HepG2 (cell line): ENCODE results near the gene MORN3.

Experiments
- FOXA3 ChIP-seq: IDR thresholded peaks from 2 replicates; pipeline ENCODE4 v1.6.1; 2016; ENCODE audit warnings: missing genetic modification reagents, missing compliant biosample characterization
- JDP2 ChIP-seq: sonication (generic); formaldehyde crosslinking; IDR thresholded peaks from 2 replicates; pipeline ENCODE4 v1.8.1; 2022; ENCODE audit warnings: missing genetic modification reagents, borderline replicate concordance
- MAFG ChIP-seq: sonication (generic); formaldehyde crosslinking; IDR thresholded peaks from 2 replicates; pipeline ENCODE4 v1.5.1; 2020; ENCODE audit warnings: mild to moderate bottlenecking, missing genetic modification reagents
- MYNN ChIP-seq: sonication (generic); formaldehyde crosslinking; IDR thresholded peaks from 2 replicates; pipeline ENCODE4 v1.4.0; 2020; ENCODE audit warnings: mild to moderate bottlenecking, low read depth, missing genetic modification reagents
- SAFB2 ChIP-seq: sonication (generic); formaldehyde crosslinking; IDR thresholded peaks from 2 replicates; pipeline ENCODE4 v1.5.1; 2020; ENCODE audit warnings: missing genetic modification reagents, low read depth, mild to moderate bottlenecking, borderline replicate concordance
- TOPORS ChIP-seq: sonication (generic); formaldehyde crosslinking; IDR thresholded peaks from 2 replicates; pipeline ENCODE4 v1.8.0; 2023; ENCODE audit warnings: mild to moderate bottlenecking, missing genetic modification reagents
- ZFP62 ChIP-seq: sonication (generic); formaldehyde crosslinking; IDR thresholded peaks from 2 replicates; pipeline ENCODE4 v1.4.0; 2020; ENCODE audit warnings: missing genetic modification reagents
- TF ChIP-seq, protein P1 (sequence below): sonication (generic); formaldehyde crosslinking; IDR thresholded peaks from 2 replicates; pipeline ENCODE4 v1.5.0; 2020; ENCODE audit warnings: mild to moderate bottlenecking, missing genetic modification reagents, moderate library complexity
- TF ChIP-seq, protein P2 (sequence below): sonication (generic); formaldehyde crosslinking; IDR thresholded peaks from 2 replicates; pipeline ENCODE4 v1.4.0; 2020; ENCODE audit warnings: low read depth, missing genetic modification reagents
- TF ChIP-seq, protein P3 (sequence below): sonication (generic); formaldehyde crosslinking; IDR thresholded peaks from 2 replicates; pipeline ENCODE4 v1.8.0; 2023; ENCODE audit warnings: mild to moderate bottlenecking, missing genetic modification reagents

DNA sequence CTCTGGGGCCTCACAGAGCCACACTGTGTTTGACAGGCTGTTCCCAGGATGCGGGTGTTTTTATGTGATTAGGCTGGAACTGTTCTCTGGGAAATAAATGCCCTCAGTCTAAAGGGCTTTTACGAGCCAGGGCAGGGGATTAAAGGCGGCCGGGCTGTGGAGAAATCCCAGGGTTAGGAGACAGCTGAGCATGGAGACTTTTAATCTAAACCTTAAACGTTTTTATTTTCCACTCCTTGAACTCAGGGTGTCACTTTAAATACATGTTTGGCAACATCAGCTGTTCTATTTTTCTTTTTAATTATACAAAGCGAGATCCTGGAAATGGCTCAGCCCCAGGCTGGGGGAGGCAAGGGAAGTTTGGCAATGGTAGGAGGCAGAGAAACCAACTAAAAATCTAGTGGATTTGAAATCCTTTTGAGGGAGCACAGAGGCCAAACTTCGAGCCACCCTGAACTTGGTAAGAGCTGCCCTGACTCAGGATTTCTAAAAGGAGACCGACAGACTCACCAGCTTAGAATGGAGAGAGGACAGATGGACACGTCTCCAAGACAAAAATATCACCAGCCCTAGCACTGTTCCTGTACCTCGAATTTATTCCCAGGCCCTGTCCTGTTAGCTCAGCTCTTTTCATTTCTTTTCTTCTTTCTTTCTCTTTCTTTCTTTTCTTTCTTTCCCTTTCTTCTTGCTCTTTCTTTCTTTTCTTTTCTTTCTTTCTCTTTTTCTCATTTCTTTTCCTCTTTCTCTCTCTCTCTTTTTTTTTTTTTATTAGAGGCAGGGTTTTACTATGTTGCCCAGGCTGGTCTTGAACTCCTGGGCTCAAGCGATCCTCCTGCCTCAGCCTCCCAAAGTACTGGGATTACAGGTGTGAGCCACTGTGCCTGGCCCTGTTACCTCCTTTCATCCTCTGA lies 59.0 kb downstream of the MORN3 start:
- TF ChIP-seq, protein P1, sequence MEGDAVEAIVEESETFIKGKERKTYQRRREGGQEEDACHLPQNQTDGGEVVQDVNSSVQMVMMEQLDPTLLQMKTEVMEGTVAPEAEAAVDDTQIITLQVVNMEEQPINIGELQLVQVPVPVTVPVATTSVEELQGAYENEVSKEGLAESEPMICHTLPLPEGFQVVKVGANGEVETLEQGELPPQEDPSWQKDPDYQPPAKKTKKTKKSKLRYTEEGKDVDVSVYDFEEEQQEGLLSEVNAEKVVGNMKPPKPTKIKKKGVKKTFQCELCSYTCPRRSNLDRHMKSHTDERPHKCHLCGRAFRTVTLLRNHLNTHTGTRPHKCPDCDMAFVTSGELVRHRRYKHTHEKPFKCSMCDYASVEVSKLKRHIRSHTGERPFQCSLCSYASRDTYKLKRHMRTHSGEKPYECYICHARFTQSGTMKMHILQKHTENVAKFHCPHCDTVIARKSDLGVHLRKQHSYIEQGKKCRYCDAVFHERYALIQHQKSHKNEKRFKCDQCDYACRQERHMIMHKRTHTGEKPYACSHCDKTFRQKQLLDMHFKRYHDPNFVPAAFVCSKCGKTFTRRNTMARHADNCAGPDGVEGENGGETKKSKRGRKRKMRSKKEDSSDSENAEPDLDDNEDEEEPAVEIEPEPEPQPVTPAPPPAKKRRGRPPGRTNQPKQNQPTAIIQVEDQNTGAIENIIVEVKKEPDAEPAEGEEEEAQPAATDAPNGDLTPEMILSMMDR (CRISPR knock-in tag): no peak
- TF ChIP-seq MAFG: no peak
- TF ChIP-seq, protein P2, sequence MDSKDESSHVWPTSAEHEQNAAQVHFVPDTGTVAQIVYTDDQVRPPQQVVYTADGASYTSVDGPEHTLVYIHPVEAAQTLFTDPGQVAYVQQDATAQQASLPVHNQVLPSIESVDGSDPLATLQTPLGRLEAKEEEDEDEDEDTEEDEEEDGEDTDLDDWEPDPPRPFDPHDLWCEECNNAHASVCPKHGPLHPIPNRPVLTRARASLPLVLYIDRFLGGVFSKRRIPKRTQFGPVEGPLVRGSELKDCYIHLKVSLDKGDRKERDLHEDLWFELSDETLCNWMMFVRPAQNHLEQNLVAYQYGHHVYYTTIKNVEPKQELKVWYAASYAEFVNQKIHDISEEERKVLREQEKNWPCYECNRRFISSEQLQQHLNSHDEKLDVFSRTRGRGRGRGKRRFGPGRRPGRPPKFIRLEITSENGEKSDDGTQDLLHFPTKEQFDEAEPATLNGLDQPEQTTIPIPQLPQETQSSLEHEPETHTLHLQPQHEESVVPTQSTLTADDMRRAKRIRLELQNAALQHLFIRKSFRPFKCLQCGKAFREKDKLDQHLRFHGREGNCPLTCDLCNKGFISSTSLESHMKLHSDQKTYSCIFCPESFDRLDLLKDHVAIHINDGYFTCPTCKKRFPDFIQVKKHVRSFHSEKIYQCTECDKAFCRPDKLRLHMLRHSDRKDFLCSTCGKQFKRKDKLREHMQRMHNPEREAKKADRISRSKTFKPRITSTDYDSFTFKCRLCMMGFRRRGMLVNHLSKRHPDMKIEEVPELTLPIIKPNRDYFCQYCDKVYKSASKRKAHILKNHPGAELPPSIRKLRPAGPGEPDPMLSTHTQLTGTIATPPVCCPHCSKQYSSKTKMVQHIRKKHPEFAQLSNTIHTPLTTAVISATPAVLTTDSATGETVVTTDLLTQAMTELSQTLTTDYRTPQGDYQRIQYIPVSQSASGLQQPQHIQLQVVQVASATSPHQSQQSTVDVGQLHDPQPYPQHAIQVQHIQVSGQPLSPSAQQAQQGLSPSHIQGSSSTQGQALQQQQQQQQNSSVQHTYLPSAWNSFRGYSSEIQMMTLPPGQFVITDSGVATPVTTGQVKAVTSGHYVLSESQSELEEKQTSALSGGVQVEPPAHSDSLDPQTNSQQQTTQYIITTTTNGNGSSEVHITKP (CRISPR knock-in tag): no peak
- no peak for TF ChIP-seq FOXA3 (CRISPR knock-in tag)
- TF ChIP-seq SAFB2 (CRISPR knock-in tag): no peak
- TF ChIP-seq, protein P3, sequence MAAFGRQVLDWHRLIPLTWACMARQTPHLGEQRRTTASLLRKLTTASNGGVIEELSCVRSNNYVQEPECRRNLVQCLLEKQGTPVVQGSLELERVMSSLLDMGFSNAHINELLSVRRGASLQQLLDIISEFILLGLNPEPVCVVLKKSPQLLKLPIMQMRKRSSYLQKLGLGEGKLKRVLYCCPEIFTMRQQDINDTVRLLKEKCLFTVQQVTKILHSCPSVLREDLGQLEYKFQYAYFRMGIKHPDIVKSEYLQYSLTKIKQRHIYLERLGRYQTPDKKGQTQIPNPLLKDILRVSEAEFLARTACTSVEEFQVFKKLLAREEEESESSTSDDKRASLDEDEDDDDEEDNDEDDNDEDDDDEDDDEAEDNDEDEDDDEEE (CRISPR knock-in tag): no peak
- TF ChIP-seq JDP2 (CRISPR knock-in tag): no peak
- no peak for TF ChIP-seq ZFP62 (CRISPR knock-in tag)
- TF ChIP-seq TOPORS (CRISPR knock-in tag): no peak
- TF ChIP-seq MYNN (CRISPR knock-in tag): no peak
